GM19193 (cell line): ENCODE measurements around the gene CNPY4.

Experiments used
- POLR2A ChIP-seq: IDR thresholded peaks from 4 replicates; pipeline ENCODE4 v1.6.1; 2011; ENCODE audit not compliant: insufficient read depth, insufficient read length; ENCODE audit errors: extremely low read depth

CNPY4 gene

GRCh38 chr7:100102950-100103840 lies 16.2 kb upstream of the CNPY4 start:
- TF ChIP-seq POLR2A, result no peak

GRCh38 chr7:100105534-100105933 lies 13.9 kb upstream of the CNPY4 start:
- no peak for TF ChIP-seq POLR2A

GRCh38 chr7:100106633-100107032 lies 12.8 kb upstream of the CNPY4 start:
- no peak for TF ChIP-seq POLR2A

GRCh38 chr7:100107125-100107737 lies 12.2 kb upstream of the CNPY4 start:
- no peak for TF ChIP-seq POLR2A

- no peak for TF ChIP-seq POLR2A
Observed at GRCh38 chr7:100107890-100108289, 11.5 kb upstream of the CNPY4 start.

GRCh38 chr7:100109521-100110163 lies 9.8 kb upstream of the CNPY4 start:
- TF ChIP-seq POLR2A, result no peak

GRCh38 chr7:100111156-100111555 lies 8.3 kb upstream of the CNPY4 start:
- TF ChIP-seq POLR2A, result no peak

- no peak for TF ChIP-seq POLR2A
Observed at GRCh38 chr7:100111914-100112313, 7.5 kb upstream of the CNPY4 start.

GRCh38 chr7:100115026-100115425 lies 4.4 kb upstream of the CNPY4 start:
- no peak for TF ChIP-seq POLR2A

- TF ChIP-seq POLR2A, result no peak
Observed at GRCh38 chr7:100118388-100119071, 904 bp upstream of the CNPY4 start.

GRCh38 chr7:100119970-100120732 lies 717 bp downstream of the CNPY4 start:
- TF ChIP-seq POLR2A, result no peak

- TF ChIP-seq POLR2A, result no peak
Observed at GRCh38 chr7:100120733-100121036, 1.3 kb downstream of the CNPY4 start.

GRCh38 chr7:100122067-100122466 lies 2.6 kb downstream of the CNPY4 start:
- no peak for TF ChIP-seq POLR2A

- no peak for TF ChIP-seq POLR2A
Observed at GRCh38 chr7:100122568-100122967, 3.1 kb downstream of the CNPY4 start.
